ENCODE measurements around the gene GLTP. TPM values are rescaled to one million over a fixed set of nuclear protein-coding genes. Genes with fewer than 3 reads are reported as not detected.

The GLTP gene
- total and polyA plus RNA-seq, 2 experiments from 2014 or later = 28.4 to 33.4 TPM

Small RNA genes lying within 50 kb of the gene (microRNA-seq; reads per million reads assigned to microRNA genes)
- not detected for gene MIR4497

Small RNA genes lying within 50 kb of the gene (small RNA-seq; reads per million reads assigned to genes)
- not detected for gene MIR4497
- not detected for gene RN7SL441P

Other genes starting within 250 kb of the GLTP start
- gene FAM222A, start 166.7 kb downstream of the GLTP start, total RNA-seq = 7.4 and 8.5 TPM in 2 replicates
- gene FAM222A, start 166.7 kb downstream of the GLTP start, polyA plus RNA-seq = 8.3 and 11.3 TPM in 2 replicates
- gene TRPV4, start 47.1 kb downstream of the GLTP start, total RNA-seq = 0.88 and 2.3 TPM in 2 replicates
- 2.7 and 4.7 TPM in 2 replicates for gene TRPV4, start 47.1 kb downstream of the GLTP start, polyA plus RNA-seq
- 7.7 and 8.0 TPM in 2 replicates for gene TCHP, start 19.7 kb upstream of the GLTP start, total RNA-seq
- gene TCHP, start 19.7 kb upstream of the GLTP start, polyA plus RNA-seq = 5.5 and 7.9 TPM in 2 replicates
- 20.8 and 22.4 TPM in 2 replicates for gene GIT2, start 115.8 kb upstream of the GLTP start, total RNA-seq
- 21.5 and 21.9 TPM in 2 replicates for gene GIT2, start 115.8 kb upstream of the GLTP start, polyA plus RNA-seq
- 49.7 and 55.3 TPM in 2 replicates for gene ANKRD13A, start 118.9 kb upstream of the GLTP start, total RNA-seq
- gene ANKRD13A, start 118.9 kb upstream of the GLTP start, polyA plus RNA-seq = 13.2 and 14.3 TPM in 2 replicates
- 24.6 and 29.3 TPM in 2 replicates for gene C12orf76, start 168.0 kb upstream of the GLTP start, total RNA-seq
- gene C12orf76, start 168.0 kb upstream of the GLTP start, polyA plus RNA-seq = 13.6 and 18.5 TPM in 2 replicates
- 13.7 and 14.6 TPM in 2 replicates for gene IFT81, start 243.8 kb upstream of the GLTP start, total RNA-seq
- gene IFT81, start 243.8 kb upstream of the GLTP start, polyA plus RNA-seq = 10.4 and 12.6 TPM in 2 replicates